IPS DF 6.9 (cell line): ENCODE data around the gene LCP1.

Experiments used
- DNase-seq: peaks from one replicate; pipeline ENCODE4 v3.0.0-alpha.2; 2013; ENCODE audit warnings: low read depth, low spot score
- H3K27ac ChIP-seq: one replicate; pipeline ENCODE4 v1.5.1; 2013; ENCODE audit warnings: low read length, control low read depth
- H3K27me3 ChIP-seq: 2 replicates; pipeline ENCODE4 v1.6.1; 2013; ENCODE audit warnings: mild to moderate bottlenecking, low read length; ENCODE audit not compliant: control insufficient read depth, insufficient read depth
- H3K36me3 ChIP-seq: 2 replicates; pipeline ENCODE4 v1.6.1; 2013; ENCODE audit warnings: low read length; ENCODE audit not compliant: control insufficient read depth, insufficient read depth
- H3K4me1 ChIP-seq: 2 replicates; pipeline ENCODE4 v1.6.1; 2013; ENCODE audit warnings: low read length; ENCODE audit not compliant: control insufficient read depth, insufficient read depth
- H3K4me3 ChIP-seq: 2 replicates; pipeline ENCODE4 v1.5.1; 2013; ENCODE audit warnings: mild to moderate bottlenecking, low read length
- H3K9me3 ChIP-seq: 2 replicates; pipeline ENCODE4 v1.6.1; 2013; ENCODE audit warnings: low read length, inconsistent platforms; ENCODE audit not compliant: control insufficient read depth, insufficient read depth
- whole genome bisulfite sequencing: extraction: QIAGEN DNeasy Blood & Tissue Kit; methylation state at CpG from one replicate; pipeline ENCODE4 v1.1.7; 2013; ENCODE audit warnings: mixed read lengths, missing lambda C conversion rate; ENCODE audit not compliant: insufficient read length, insufficient coverage; 5-methylcytosine and 5-hydroxymethylcytosine counted together

LCP1 gene

DNA sequence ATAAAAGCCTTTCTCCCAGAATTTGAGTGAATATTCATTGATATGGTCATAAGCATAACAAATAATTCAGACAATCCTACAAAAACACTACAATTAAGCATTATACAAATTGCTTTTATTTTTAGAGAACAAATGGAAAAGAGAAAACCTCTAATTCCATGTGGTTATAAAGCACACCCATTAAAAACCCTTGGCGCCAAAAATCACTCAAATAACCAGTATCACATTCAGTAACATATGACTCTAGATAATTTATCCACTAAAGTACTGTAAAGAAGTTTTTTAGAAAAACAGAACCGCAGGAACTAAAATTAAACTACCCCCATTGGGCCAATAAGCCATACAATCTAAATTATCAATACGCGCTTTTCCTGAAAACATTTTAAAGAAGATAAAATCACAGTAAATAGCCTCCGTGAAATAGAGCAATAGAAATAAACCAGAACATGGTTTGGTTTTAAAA lies 569 bp downstream of the LCP1 start:
- Histone ChIP-seq H3K27me3 (no peaks in the 10 kb centered on the region), H3K4me3 (no peak overlapping the region), H3K36me3 (no peaks in the 10 kb centered on the region), H3K27ac (no peak overlapping the region), H3K4me1 (no peaks in the 10 kb centered on the region; the same call in 1 of the 2 replicates), H3K9me3 (no peaks in the 10 kb centered on the region)
- WGBS = no CpG with 5 or more reads among the region's 5 CpGs
- no peak for DNase-seq

DNA sequence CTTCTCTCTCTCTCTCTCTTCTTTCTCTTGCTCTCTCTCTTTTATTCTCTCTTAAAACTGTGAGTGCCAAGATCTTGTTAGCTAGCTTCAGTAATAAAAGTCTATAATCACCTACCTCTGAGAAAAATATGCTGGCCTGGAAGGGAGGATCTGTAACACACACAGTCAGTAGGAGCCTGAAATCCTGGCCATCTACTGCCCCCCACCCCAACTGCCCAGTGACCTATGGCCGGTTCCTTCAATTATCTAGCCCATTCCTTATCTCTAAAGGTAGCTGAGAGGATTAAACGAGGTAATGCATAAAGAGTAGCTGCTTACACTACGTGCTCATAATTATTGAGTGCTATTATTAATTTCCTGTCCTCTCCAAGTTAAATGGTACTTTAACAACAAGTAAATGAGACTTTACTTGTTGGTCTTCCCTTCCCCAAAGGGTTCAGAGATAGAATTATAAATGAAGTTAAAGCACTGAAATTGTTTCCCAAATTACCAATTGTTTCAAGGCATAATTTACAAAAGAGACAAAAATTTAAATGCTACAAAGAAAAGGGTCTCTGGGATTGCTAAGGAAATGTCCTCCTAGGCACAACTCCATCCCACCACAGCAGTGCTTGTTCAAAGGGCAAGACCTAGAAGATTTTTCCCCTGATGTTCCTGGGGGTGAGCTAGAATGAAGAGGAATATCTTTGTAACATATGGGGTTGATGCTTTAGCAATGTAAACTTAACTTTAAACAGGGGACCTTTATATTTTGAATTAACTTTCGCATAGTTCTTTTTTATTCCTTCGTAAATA lies 1.8 kb downstream of the LCP1 start:
- Histone ChIP-seq H3K36me3 (no peaks in the 10 kb centered on the region), H3K9me3 (no peaks in the 10 kb centered on the region), H3K27ac (no peak overlapping the region), H3K4me3 (no peak overlapping the region), H3K27me3 (no peaks in the 10 kb centered on the region), H3K4me1 (no peaks in the 10 kb centered on the region; the same call in 1 of the 2 replicates)
- no peak for DNase-seq
- 100% methylated on average over 1 of the region's 5 CpGs for WGBS

DNA sequence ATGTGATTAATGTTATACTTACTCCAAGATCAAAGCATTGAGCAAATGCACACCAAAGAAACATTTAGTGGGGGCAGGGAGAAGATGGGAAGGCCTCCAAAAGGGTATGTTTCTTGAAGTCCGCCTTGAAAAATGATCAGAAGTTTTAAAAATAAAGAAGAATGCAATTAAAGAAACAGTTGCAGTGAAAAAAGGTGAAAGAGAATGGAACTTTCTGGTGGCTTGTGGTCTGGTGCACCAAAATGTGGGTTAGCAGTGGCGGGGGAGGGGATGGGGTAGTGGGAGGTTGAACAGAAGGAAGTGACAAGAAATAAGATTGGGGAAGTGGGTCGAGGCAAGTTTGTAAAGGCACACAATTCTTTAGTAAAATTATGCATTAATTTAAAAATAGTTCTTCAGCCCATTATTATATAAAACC lies 2.5 kb downstream of the LCP1 start:
- WGBS = no CpG with 5 or more reads among the region's 3 CpGs
- Histone ChIP-seq H3K27me3 (no peaks in the 10 kb centered on the region), H3K4me1 (no peaks in the 10 kb centered on the region; the same call in 1 of the 2 replicates), H3K36me3 (no peaks in the 10 kb centered on the region), H3K27ac (no peak overlapping the region), H3K9me3 (no peaks in the 10 kb centered on the region), H3K4me3 (no peak overlapping the region)
- no peak for DNase-seq

DNA sequence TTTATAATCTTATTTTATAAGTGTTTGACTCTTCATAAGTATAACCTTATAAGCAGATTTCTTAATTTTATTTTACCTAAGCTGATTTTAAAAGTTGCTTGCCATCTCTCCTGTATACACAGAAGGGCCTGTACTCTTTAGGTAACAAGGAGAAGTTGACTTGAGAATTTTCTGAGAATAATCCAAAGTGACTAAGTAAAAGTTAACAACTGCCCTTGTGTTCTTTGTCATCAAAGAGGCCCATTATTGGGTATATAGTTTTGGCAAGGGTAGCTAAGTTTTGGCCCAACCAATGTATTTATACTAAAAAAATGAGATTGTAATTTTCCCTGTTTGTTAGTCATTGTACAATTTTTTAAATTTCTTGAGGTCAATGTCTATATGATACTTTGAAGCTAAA lies 3.2 kb downstream of the LCP1 start:
- no peak overlapping the region for H3K4me3 ChIP-seq
- H3K4me1 ChIP-seq = no peaks in the 10 kb centered on the region; the same call in 1 of the 2 replicates
- no peak for DNase-seq
- H3K27me3 ChIP-seq = no peaks in the 10 kb centered on the region
- no peaks in the 10 kb centered on the region for H3K9me3 ChIP-seq
- no peaks in the 10 kb centered on the region for H3K36me3 ChIP-seq
- H3K27ac ChIP-seq = no peak overlapping the region

DNA sequence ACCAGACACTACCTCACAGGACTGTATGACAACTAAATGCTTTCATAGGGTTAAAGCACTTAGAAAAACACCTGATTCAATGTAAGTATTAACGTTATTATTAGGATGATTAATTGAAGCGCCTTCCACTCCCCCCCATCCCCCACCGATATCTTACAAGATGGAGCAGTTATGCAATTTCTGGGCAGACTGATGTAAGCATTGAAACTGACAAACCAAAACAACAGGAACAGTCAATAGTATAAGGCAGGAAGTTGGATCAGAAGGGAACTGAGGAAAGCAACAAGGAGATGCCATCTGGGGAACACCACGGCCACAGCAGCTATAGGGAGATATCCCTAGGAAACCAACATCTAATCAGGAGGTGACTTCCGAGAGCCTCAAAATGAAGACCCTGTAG lies 3.8 kb downstream of the LCP1 start:
- H3K9me3 ChIP-seq = no peaks in the 10 kb centered on the region
- no peaks in the 10 kb centered on the region; the same call in 1 of the 2 replicates for H3K4me1 ChIP-seq
- H3K4me3 ChIP-seq = no peak overlapping the region
- no CpG with 5 or more reads among the region's 5 CpGs for whole genome bisulfite sequencing
- no peak overlapping the region for H3K27ac ChIP-seq
- no peaks in the 10 kb centered on the region for H3K27me3 ChIP-seq
- H3K36me3 ChIP-seq = no peaks in the 10 kb centered on the region
- no peak for DNase-seq

DNA sequence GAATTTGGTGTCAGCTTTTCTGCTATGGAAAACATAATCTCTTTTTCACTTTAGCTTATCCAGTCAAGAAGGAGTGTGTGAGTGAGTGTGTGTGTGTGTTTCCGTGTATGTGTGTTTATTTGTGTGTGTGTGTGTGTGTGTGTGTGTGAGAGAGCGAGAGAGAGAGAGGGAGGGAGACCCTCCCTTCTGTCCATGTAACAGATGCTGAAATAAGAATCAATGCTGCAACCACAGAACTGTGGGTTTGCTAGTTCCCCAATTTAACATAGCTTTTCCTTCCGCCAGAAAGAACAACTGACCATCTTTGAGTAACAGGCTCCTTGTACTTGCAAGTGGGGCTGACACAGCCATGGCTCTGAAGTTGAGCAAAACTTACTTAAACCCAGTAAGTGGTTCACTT lies 5.2 kb downstream of the LCP1 start:
- H3K27me3 ChIP-seq = no peaks in the 10 kb centered on the region
- H3K9me3 ChIP-seq = no peaks in the 10 kb centered on the region
- H3K4me1 ChIP-seq = no peaks in the 10 kb centered on the region; the same call in 1 of the 2 replicates
- no CpG with 5 or more reads among the region's 3 CpGs for WGBS
- no peak overlapping the region for H3K27ac ChIP-seq
- H3K4me3 ChIP-seq = no peak overlapping the region
- no peaks in the 10 kb centered on the region for H3K36me3 ChIP-seq
- no peak for DNase-seq

DNA sequence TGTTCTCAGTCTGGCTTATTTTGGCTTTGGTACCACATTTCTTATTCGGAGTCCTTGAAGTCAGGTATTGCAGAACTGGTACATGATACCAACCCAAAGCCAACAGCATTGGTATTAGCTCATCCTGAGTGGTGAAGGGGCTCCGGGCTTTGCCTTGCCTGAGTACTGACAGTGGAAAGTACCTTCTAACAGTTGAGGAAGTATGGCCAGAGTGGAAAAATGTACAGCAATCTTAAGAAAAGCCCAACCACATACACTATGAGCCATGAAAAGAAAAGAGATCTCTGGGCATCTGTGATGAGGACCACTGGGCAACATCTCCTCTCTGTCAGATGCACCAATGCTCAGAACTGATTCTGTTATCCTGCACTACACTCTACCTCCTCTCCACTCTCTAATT lies 8.3 kb downstream of the LCP1 start:
- H3K36me3 ChIP-seq = no peaks in the 10 kb centered on the region
- WGBS = no CpG with 5 or more reads among the region's 2 CpGs
- H3K27ac ChIP-seq = no peak overlapping the region
- H3K9me3 ChIP-seq = no peaks in the 10 kb centered on the region
- H3K27me3 ChIP-seq = no peaks in the 10 kb centered on the region
- DNase-seq = no peak
- H3K4me1 ChIP-seq = no peaks in the 10 kb centered on the region
- H3K4me3 ChIP-seq = no peak overlapping the region

DNA sequence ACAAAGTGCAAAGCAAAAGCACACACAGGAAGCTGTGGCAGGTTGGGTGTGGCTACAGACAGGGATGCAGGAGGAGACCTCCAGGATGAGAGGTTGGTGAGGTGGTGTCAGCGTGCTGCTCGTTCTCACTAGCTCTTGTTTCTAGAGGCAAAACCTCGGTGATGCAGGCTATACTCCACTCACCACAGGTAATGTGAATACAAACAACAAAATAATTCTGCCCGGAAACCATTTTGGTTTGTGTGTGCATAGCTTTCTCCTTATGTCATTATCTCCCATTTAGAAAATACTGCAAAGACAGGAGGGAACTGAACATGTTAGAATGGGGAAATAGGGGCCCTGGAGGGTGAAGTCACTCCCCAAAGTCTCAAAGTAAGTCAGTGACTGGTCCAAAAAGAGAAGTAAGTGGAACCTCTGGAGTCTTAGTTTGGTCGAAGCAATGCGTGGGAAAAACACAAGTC lies 9.4 kb downstream of the LCP1 start:
- Histone ChIP-seq H3K4me3 (no peak overlapping the region), H3K27me3 (no peaks in the 10 kb centered on the region), H3K9me3 (no peaks in the 10 kb centered on the region), H3K27ac (no peak overlapping the region), H3K36me3 (no peaks in the 10 kb centered on the region), H3K4me1 (no peaks in the 10 kb centered on the region)
- no CpG with 5 or more reads among the region's 6 CpGs for WGBS
- no peak for DNase-seq

DNA sequence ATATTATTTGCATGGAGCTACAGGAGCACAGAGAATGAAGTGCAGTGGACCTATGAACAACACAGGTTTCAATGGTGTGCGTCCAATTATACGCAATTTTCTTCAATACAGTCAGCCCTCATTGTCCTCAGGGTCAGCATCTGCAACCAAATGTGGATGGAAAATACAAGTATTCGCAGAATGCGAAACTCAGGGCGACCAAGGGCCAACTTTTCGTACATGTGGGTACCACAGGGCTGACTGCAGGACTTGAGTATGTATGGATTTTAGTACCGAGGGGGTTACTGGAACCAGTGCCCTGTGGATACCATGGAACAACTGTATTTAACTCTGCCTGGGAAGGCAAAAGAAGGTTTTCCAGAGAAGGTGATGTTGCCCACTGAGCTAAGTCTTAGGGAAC lies 10.2 kb downstream of the LCP1 start:
- H3K4me3 ChIP-seq = no peak overlapping the region
- H3K36me3 ChIP-seq = no peaks in the 10 kb centered on the region
- H3K27me3 ChIP-seq = no peaks in the 10 kb centered on the region
- H3K27ac ChIP-seq = no peak overlapping the region
- no peaks in the 10 kb centered on the region for H3K9me3 ChIP-seq
- H3K4me1 ChIP-seq = no peaks in the 10 kb centered on the region
- no CpG with 5 or more reads among the region's 7 CpGs for WGBS
- no peak for DNase-seq

GRCh38 chr13:46171217-46171616 lies 10.8 kb downstream of the LCP1 start:
- H3K27ac ChIP-seq = no peak overlapping the region

DNA sequence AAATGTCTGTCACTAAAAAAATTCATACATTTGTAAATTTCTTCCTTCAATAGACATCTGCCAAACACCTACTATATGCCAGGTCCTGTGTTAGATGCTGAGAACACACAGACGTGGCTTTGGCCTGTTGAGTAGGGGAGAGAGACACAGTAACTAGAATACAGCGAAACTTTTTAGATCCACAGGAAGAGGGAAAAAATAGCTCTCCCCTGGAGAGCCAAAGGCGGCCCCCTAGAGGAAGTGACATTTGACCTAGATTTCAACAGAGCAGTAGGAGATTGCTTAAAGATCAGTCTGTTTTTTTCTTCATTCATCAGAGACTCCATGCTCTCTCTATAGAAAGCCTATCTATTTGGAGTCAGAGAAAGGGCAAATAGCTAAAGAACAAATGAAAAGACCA lies 11.3 kb downstream of the LCP1 start:
- Histone ChIP-seq H3K4me1 (no peaks in the 10 kb centered on the region), H3K4me3 (no peak overlapping the region), H3K27ac (no peak overlapping the region), H3K27me3 (no peaks in the 10 kb centered on the region), H3K9me3 (no peaks in the 10 kb centered on the region), H3K36me3 (no peaks in the 10 kb centered on the region)
- no CpG with 5 or more reads among the region's 3 CpGs for WGBS
- DNase-seq = no peak

More at GRCh38 chr13:46171217-46171616, 10.8 kb downstream of the LCP1 start:
- WGBS = no CpG with 5 or more reads among the region's 4 CpGs
- H3K36me3 ChIP-seq = no peaks in the 10 kb centered on the region
- no peaks in the 10 kb centered on the region for H3K27me3 ChIP-seq
- no peak for DNase-seq
- H3K4me1 ChIP-seq = no peaks in the 10 kb centered on the region
- no peak overlapping the region for H3K4me3 ChIP-seq
- H3K9me3 ChIP-seq = no peaks in the 10 kb centered on the region
